Muscle of leg (tissue), 11 donors: ENCODE measurements around the gene ENPP4. TPM values are rescaled to one million over a fixed set of nuclear protein-coding genes. Genes with fewer than 3 reads are reported as not detected.

Experiments
- DNase-seq: peaks from one replicate; pipeline ENCODE4 v3.0.0; 2013
- H3K27ac ChIP-seq: one replicate; pipeline ENCODE4 v1.5.1; 2013; ENCODE audit warnings: mild to moderate bottlenecking, low read length, control low read depth
- H3K27me3 ChIP-seq: one replicate; pipeline ENCODE4 v1.6.1; 2013; ENCODE audit warnings: low read length; ENCODE audit not compliant: control insufficient read depth, insufficient read depth
- H3K36me3 ChIP-seq: one replicate; pipeline ENCODE4 v1.6.1; 2013; ENCODE audit warnings: low read length; ENCODE audit not compliant: control insufficient read depth, insufficient read depth
- H3K4me1 ChIP-seq: one replicate; pipeline ENCODE4 v1.6.1; 2013; ENCODE audit warnings: low read length; ENCODE audit not compliant: control insufficient read depth, insufficient read depth
- H3K4me3 ChIP-seq: one replicate; pipeline ENCODE4 v1.5.1; 2013; ENCODE audit warnings: low read length, control low read depth
- H3K9me3 ChIP-seq: replicated peaks from 2 replicates; pipeline ENCODE4 v1.6.1; 2013; ENCODE audit warnings: low read depth, low read length; ENCODE audit not compliant: control insufficient read depth
- WGBS: methylation state at CpG from one replicate; pipeline ENCODE4 v1.1.5; 2013; ENCODE audit warnings: missing lambda C conversion rate; ENCODE audit not compliant: insufficient coverage; 5-methylcytosine and 5-hydroxymethylcytosine counted together
- polyA plus RNA-seq, 8 donors: library from polyadenylated mRNA; unstranded; fragments of 120-200 nt; gene quantifications; one replicate each; pipeline versions ENCODE4 v1.2.1 to v1.2.3, GENCODE V29; 2013; ENCODE audit warnings: inconsistent platforms in 1 of 8, low replicate concordance in 1 of 8; ENCODE audit not compliant: insufficient read length in 8 of 8, insufficient read depth in 1 of 8
- total RNA-seq: library from RNA; stranded (reverse); fragments of 120-200 nt; gene quantifications from one replicate; pipeline ENCODE4 v1.2.4, GENCODE V29; 2013

ENPP4 gene
- total and polyA plus RNA-seq, 9 donors = 23.1 to 53.5 (median 37.8) TPM

GRCh38 chr6:46156701-46157100 is 26.9 kb downstream of the ENPP4 start:
- Histone ChIP-seq H3K9me3 (no peaks in the 10 kb centered on the region), H3K36me3 (peaks cover 3% of the 10 kb centered on the region), H3K4me3 (no peak overlapping the region), H3K27ac (no peak overlapping the region), H3K27me3 (no peaks in the 10 kb centered on the region), H3K4me1 (no peaks in the 10 kb centered on the region)
- DNase-seq = no peak

DNA sequence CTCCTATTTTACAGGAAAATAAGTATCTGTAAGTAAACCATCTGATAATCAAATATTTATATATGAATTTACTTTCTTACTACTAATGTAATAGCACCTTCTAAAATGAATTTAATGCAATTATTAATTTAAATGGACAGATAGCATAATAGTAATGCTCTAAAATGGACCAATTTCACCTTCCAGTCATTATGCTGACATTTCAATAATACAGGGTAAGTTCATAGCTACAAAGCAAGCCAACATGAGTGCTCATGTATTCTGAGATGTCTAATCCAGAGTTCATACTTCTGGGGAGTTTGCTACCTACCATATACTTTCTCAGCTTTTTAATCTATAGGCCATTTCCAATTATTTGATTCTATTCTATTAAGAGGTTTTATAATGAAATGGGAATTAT is 29.4 kb downstream of the ENPP4 start:
- DNase-seq = no peak
- Histone ChIP-seq H3K4me3 (no peak overlapping the region), H3K27me3 (no peaks in the 10 kb centered on the region), H3K9me3 (no peaks in the 10 kb centered on the region), H3K27ac (no peak overlapping the region), H3K36me3 (peaks cover 3% of the 10 kb centered on the region), H3K4me1 (no peaks in the 10 kb centered on the region)

DNA sequence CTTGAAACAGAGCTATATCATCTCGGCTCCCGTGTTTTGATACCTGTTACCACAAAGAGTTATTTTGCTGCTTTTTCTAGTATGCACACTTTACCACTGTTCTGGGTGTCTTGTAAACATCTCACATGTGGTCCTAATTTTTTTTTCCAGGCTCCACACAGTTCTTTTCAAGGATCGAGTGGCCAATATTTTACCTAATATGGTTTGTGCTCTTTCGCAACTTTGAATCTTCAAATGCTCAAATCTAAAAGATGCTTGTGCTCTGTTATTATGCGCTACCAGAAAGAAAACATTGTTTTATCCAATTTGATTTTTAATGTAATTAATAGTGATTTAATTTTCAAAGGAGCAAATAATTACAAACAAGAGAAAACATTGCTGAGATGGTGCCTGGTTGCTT is 30.3 kb downstream of the ENPP4 start:
- Histone ChIP-seq H3K9me3 (no peaks in the 10 kb centered on the region), H3K4me1 (no peaks in the 10 kb centered on the region), H3K27me3 (no peaks in the 10 kb centered on the region), H3K36me3 (peaks cover 3% of the 10 kb centered on the region), H3K27ac (no peak overlapping the region), H3K4me3 (no peak overlapping the region)
- DNase-seq = no peak
- WGBS = 90% methylated on average over 2 of the region's 5 CpGs

DNA sequence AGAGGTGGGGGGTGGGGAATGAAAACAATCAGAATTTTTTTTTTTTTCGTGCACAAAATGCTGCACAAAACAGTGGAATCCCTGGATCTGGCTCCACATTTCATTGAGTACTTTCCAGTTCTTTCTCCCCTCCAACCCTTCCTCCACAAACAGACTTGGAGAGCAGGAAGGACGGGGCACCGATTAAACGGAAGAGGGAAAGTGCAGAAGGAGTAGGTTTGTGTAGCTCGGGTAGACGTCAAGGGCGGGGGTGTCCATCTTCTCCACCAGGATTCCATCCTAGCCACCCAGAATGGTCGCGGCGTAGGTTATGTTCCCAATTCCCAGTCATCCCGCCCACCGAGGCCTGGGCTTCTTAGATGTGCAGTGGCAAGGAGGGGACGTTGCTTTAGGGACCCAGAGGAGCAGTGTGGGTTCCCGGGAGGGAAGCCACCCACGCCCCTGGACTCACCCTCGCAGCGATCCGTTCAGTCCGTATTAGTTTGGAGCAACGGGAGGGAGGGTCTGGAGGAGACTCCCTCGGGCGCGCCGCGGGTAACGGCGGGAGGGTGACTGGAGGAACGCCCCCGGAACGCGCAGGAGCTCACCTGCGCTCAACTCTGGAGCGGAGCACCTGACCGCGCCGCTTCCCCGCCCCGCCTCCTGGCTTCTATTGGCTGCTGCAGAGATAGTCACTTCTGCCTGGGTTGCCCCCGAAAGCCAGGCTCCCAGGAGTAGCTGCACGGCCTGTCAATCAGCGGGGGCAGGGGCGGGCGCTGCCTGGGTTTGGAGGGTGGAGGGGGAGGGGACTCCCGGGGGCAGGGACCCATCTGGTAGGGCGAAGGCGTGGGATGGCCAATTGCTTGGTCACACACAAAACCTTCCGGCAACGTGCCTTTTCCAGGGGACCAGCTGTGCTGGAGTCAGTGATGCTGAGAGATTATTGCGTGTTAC is 40.8 kb downstream of the ENPP4 start, which contains the start of gene ENPP5:
Gene ENPP5, minus strand, starts transcription at position 624 of the 933 bp plus-strand sequence. CDS start 2,718 bp downstream, outside the sequence.
- no peak within 1 kb of the TSS for H3K27ac ChIP-seq
- H3K27me3 ChIP-seq = peaks cover 4% of the 10 kb centered on the region
- H3K4me1 ChIP-seq = peaks cover 11% of the 10 kb centered on the region
- H3K9me3 ChIP-seq = no peaks in the 10 kb centered on the region
- under 1% methylated on average over 29 of the region's 49 CpGs for WGBS
- peak within 1 kb of the TSS; percentile 64 for H3K4me3 ChIP-seq
- peak; percentile 77 for DNase-seq
- H3K36me3 ChIP-seq = no peaks in the 10 kb centered on the region

DNA sequence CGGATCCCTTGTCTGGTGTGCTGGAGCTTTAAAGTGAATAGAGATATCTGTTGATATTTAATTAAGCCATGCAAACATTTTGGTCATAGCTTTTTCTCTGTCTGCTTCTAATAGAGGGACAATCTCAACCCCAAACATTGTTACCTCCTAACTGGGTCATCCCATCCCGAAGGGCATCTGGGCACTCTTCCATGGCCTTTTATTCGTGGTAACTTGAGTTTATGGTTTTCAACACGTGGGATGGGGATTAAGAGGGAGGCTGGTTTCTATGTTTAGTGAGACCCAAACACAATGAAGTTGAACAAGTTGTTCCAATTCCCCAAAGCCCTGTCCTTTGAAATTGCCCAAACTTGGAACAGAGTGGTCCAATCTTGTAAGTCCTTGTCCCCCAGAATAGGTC is 42.4 kb downstream of the ENPP4 start:
- Histone ChIP-seq H3K9me3 (no peaks in the 10 kb centered on the region), H3K36me3 (no peaks in the 10 kb centered on the region), H3K4me3 (no peak overlapping the region), H3K27me3 (peaks cover 4% of the 10 kb centered on the region), H3K27ac (no peak overlapping the region), H3K4me1 (peaks cover 11% of the 10 kb centered on the region)
- DNase-seq = no peak
- WGBS = no CpG with 5 or more reads among the region's 4 CpGs

GRCh38 chr6:46174904-46175303 is 45.1 kb downstream of the ENPP4 start:
- Histone ChIP-seq H3K4me1 (peaks cover 11% of the 10 kb centered on the region), H3K27ac (no peak overlapping the region), H3K27me3 (peaks cover 4% of the 10 kb centered on the region), H3K36me3 (no peaks in the 10 kb centered on the region), H3K4me3 (no peak overlapping the region), H3K9me3 (no peaks in the 10 kb centered on the region)
- WGBS = 80% methylated on average over 1 of the region's 3 CpGs
- DNase-seq = no peak

- Histone ChIP-seq H3K4me3 (no peak overlapping the region), H3K4me1 (peaks cover 8% of the 10 kb centered on the region), H3K27ac (no peak overlapping the region), H3K36me3 (no peaks in the 10 kb centered on the region), H3K9me3 (no peaks in the 10 kb centered on the region), H3K27me3 (peaks cover 2% of the 10 kb centered on the region)
- DNase-seq = no peak
- 100% methylated on average over 1 of the region's 4 CpGs for WGBS
Observed at GRCh38 chr6:46175446-46175845, 45.7 kb downstream of the ENPP4 start.

GRCh38 chr6:46175976-46176375 is 46.2 kb downstream of the ENPP4 start:
- Histone ChIP-seq H3K9me3 (no peaks in the 10 kb centered on the region), H3K36me3 (no peaks in the 10 kb centered on the region), H3K27me3 (no peaks in the 10 kb centered on the region), H3K4me1 (peaks cover 6% of the 10 kb centered on the region), H3K4me3 (no peak overlapping the region), H3K27ac (no peak overlapping the region)
- DNase-seq = no peak
- WGBS = no CpG with 5 or more reads among the region's 3 CpGs

DNA sequence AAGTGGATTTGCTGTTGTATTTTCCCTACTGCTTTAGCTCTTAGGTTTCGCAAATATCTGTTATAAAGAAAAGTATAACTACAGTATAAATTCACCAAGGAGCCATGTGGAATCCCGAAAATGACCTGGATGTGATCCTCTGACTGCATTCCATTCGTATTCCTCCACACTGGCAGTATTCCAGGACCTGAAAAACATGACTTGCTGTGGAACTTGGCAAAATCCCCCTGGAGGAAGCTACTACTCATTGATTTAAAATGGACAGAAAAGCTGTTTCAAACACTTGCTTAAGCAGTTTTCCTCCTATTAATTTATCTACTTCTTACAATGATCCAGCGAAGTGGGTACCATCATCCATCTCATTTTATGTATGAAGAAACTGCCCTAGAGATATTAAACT is 54.3 kb downstream of the ENPP4 start:
- peaks cover 3% of the 10 kb centered on the region for H3K4me1 ChIP-seq
- DNase-seq = peak; percentile 80
- no peaks in the 10 kb centered on the region for H3K36me3 ChIP-seq
- no peak overlapping the region for H3K4me3 ChIP-seq
- WGBS = 0% methylated on average over 1 of the region's 4 CpGs
- H3K27me3 ChIP-seq = no peaks in the 10 kb centered on the region
- no peaks in the 10 kb centered on the region for H3K9me3 ChIP-seq
- H3K27ac ChIP-seq = no peak overlapping the region

DNA sequence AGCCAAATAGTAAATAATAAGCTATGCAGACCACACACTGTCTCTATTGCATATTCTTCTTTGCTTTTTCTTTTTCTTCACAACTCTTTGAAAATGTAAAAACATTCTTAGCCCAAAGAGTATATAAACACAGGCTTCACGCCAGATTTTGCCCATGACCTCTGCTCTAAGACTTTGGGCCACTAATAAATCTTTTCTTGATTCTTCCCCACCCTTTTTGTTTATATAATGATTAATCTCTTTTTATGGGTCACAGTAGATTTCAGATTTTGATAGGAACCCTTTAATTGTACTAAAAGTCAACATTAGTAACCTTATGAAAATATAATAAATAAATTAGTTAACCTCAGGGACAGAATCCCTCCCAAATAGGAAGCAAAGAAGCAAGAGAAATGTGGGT is 56.8 kb downstream of the ENPP4 start:
- Histone ChIP-seq H3K27ac (no peak overlapping the region), H3K9me3 (no peaks in the 10 kb centered on the region), H3K36me3 (no peaks in the 10 kb centered on the region), H3K27me3 (no peaks in the 10 kb centered on the region), H3K4me1 (peaks cover 5% of the 10 kb centered on the region), H3K4me3 (no peak overlapping the region)
- WGBS = no CpG with 5 or more reads among the region's 1 CpG
- DNase-seq = no peak
